Heart right ventricle (tissue), 16 donors: ENCODE data around the gene KIF26B. TPM values are rescaled to one million over a fixed set of nuclear protein-coding genes. Genes with fewer than 3 reads are reported as not detected.

ENCODE experiments used
- ATAC-seq, 8 donors: fragments of 200-7000 bp; cut with Tn5 transposase; one replicate each; pipeline ENCODE4 v1.9.1; 2020; ENCODE audit warnings: mild to moderate bottlenecking in 8 of 8, moderate library complexity in 8 of 8, moderate number of reproducible peaks in 1 of 8
- DNase-seq, 2 donors: peaks; one replicate each; pipeline ENCODE4 v3.0.0-alpha.2; 2020
- H3K27ac ChIP-seq, 10 donors: fragments of 200-600 bp; sonication (generic) in 2 of 10; one replicate each; pipeline versions ENCODE4 v1.5.0 to v1.8.0; 2020 to 2022; ENCODE audit warnings: mild to moderate bottlenecking in 3 of 10
- H3K27me3 ChIP-seq, 7 donors: fragments of 200-600 bp; one replicate each; pipeline ENCODE4 v1.8.0; 2021 to 2022; ENCODE audit warnings: mild to moderate bottlenecking in 2 of 7
- H3K36me3 ChIP-seq, 9 donors: fragments of 200-600 bp; sonication (generic) in 1 of 9; one replicate each; pipeline versions ENCODE4 v1.5.0 to v1.8.0; 2020 to 2022; ENCODE audit warnings: mild to moderate bottlenecking in 2 of 9
- H3K4me1 ChIP-seq, 9 donors: fragments of 200-600 bp; sonication (generic) in 1 of 9; one replicate each; pipeline versions ENCODE4 v1.5.0 to v1.8.0; 2020 to 2022; ENCODE audit warnings: mild to moderate bottlenecking in 4 of 9
- H3K4me3 ChIP-seq, 10 donors: fragments of 200-600 bp; sonication (generic) in 2 of 10; one replicate each; pipeline versions ENCODE4 v1.5.0 to v1.8.0; 2020 to 2022; ENCODE audit warnings: mild to moderate bottlenecking in 7 of 10, moderate library complexity in 2 of 10
- H3K9me3 ChIP-seq, 11 donors: fragments of 200-600 bp in 10 of 11; sonication (generic) in 2 of 11; one replicate each; pipeline versions ENCODE4 v1.5.0 to v1.8.0; 2013 to 2022; ENCODE audit warnings: mild to moderate bottlenecking in 2 of 11, control low read depth in 1 of 11, moderate library complexity in 1 of 11
- WGBS, 2 donors: extraction: QIAGEN DNeasy Blood & Tissue Kit; methylation state at CpG; one replicate each; pipeline ENCODE4 v1.1.7; 2013; ENCODE audit warnings: inconsistent platforms in 1 of 2; 5-methylcytosine and 5-hydroxymethylcytosine counted together
- intact Hi-C, 10 donors: fragments of 100-400 bp; cut with DNase I; formaldehyde crosslinking; loops; one replicate each; pipeline versions ENCODE4 v1.11.1 to v1.14.2; 2022
- polyA plus RNA-seq, 2 donors: library from polyadenylated mRNA; stranded (reverse); fragments of 200-250 nt; gene quantifications; one replicate each; pipeline ENCODE4 v1.2.3, GENCODE V29; 2013
- total RNA-seq, 10 donors: library from RNA; stranded (reverse); fragmentation: NEBNext Ultra II Directional in 3 of 10; extraction: Animal tissue kit (Norgen Biotek cat#: 25700) in 3 of 10; gene quantifications; one replicate each; pipeline versions ENCODE4 v1.2.1 to v1.2.4, GENCODE V29; 2021 to 2023
- TF ChIP-seq, protein P1 (sequence below), 9 donors: fragments of 200-600 bp; sonication (generic) in 2 of 9; IDR thresholded peaks; one replicate each; pipeline versions ENCODE4 v1.5.0 to v1.8.0; 2021 to 2022; ENCODE audit warnings: antibody characterized with exemption in 9 of 9, mild to moderate bottlenecking in 5 of 9, moderate library complexity in 1 of 9
- donor health status: Arrhythmogenic right ventricular cardiomyopathy.
- donor health status: ischemic (EF 13 %, LVEDD 7.1; RV severe dilation, severe dysfunction).
- donor health status: healthy with polysubstance abuse.
- donor health status: DM: no; HTN: yes; CAD: no.
- donor health status: DM: no; HTN: no; CAD: no.
- donor health status: ischemic (EF 25% LVEDD 6.9; RV normal size, moderate dysfunction).
- donor health status: ischemic (EF 25% LVEDD 5.7; RV mildly dilated, moderate dysfunction).
- donor health status: healthy.
- donor health status: DM: yes; HTN: yes; CAD: no.
- donor health status: Ischemic cardiomyopathy.
- donor health status: ischemic (EF 35%, LVEDD 5.7; RV mildly dilated, moderate dysfunction).
- donor health status: nonischemic (EF 11% LVEDD 7.7; RV severe dilation, severe dysfunction).
- donor health status: DM: yes; HTN: yes; CAD: no.
- donor health status: PGD.
- donor health status: ischemic (EF 29% LVEDD 5.4; RV normal size, mild dysfunction).
- donor health status: nonischemic (EF 23%, LVEDD 6.1; RV moderate dilation, normal function).

Gene KIF26B
- total and polyA plus RNA-seq, 12 donors = 0.66 to 8.8 (median 2.8) TPM

DNA sequence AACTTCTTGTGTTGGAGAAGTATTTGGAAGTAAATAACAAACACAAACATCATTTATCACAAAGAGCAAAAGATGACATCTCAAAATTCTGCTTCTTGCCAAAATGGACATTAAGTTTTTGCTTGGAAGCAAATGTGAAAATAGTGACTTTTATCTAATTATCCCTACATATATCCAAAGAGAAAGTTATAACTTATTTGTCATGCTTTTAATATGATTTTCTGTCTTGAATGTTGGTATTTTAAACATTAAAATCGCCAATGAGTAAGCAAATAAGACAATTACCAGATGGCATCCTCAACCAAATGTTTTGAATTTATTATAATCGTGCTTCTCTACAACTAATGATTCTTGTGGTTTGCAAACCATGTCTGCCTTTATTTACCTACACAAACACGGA is 594.3 kb downstream of the KIF26B start:
- TF ChIP-seq, protein P1, sequence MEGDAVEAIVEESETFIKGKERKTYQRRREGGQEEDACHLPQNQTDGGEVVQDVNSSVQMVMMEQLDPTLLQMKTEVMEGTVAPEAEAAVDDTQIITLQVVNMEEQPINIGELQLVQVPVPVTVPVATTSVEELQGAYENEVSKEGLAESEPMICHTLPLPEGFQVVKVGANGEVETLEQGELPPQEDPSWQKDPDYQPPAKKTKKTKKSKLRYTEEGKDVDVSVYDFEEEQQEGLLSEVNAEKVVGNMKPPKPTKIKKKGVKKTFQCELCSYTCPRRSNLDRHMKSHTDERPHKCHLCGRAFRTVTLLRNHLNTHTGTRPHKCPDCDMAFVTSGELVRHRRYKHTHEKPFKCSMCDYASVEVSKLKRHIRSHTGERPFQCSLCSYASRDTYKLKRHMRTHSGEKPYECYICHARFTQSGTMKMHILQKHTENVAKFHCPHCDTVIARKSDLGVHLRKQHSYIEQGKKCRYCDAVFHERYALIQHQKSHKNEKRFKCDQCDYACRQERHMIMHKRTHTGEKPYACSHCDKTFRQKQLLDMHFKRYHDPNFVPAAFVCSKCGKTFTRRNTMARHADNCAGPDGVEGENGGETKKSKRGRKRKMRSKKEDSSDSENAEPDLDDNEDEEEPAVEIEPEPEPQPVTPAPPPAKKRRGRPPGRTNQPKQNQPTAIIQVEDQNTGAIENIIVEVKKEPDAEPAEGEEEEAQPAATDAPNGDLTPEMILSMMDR (IDR thresholded peaks at IDR 0.05) = no peak
- Histone ChIP-seq H3K27me3 (no peaks in the 10 kb centered on the region), H3K36me3 (peaks cover 0 to 22% (median 0%) of the 10 kb centered on the region in 9 donors), H3K4me3 (no peak overlapping the region), H3K4me1 (no peaks in the 10 kb centered on the region), H3K27ac (no peak overlapping the region), H3K9me3 (peaks cover 0 to 37% (median 0%) of the 10 kb centered on the region in 11 donors)
- ATAC-seq (no peak), DNase-seq (no peak)
- intact Hi-C loops = no loop called here
- 92 to 97% methylated on average over 3 of the region's 3 CpGs for WGBS, 2 donors

DNA sequence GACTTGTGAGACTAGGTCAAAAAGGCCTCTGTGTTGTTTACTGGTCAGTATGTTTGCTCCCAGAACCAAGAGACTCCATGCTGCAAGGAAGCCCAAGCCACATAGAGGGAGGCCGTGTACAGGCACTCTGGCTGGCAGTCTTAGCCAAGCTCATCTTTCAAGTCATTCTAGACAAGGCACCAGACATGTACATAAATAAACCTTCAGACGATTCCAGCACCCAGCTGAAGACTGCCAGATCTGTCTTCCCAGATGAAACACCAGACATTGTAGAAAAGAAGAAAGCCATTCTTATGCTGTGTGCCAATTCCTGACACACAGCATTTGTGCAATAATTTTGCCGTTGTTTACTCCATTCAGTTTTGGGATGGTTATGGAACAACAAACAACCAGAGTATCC is 595.5 kb downstream of the KIF26B start:
- Histone ChIP-seq H3K9me3 (peaks cover 0 to 43% (median 5%) of the 10 kb centered on the region in 11 donors), H3K4me1 (no peaks in the 10 kb centered on the region), H3K4me3 (no peak overlapping the region), H3K27ac (no peak overlapping the region), H3K36me3 (peaks cover 0 to 22% (median 0%) of the 10 kb centered on the region in 9 donors), H3K27me3 (no peaks in the 10 kb centered on the region)
- DNase-seq = no peak
- intact Hi-C loops = no loop called here
- no peak for ATAC-seq
- TF ChIP-seq, protein P1 (IDR thresholded peaks at IDR 0.05) = no peak
- 82 to 89% methylated on average over 3 of the region's 3 CpGs for WGBS, 2 donors

DNA sequence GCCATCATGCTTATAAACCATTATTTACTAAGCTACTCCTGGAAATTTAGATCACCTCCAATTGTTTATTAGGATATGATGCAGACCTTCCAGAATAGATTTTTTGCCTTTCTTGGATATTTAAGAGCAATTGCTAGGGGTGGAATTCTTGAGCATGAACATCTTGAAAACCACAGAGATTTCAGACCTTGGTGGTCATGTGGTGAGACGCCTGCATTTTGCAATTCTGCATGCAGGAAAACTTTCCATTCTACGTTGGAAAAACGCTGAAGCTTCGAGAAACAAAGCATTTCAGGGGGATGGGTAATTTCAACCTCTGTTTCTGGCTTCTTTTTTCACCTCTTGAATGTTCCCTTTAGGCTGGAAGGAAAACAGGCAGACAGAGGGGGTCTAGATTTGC is 596.3 kb downstream of the KIF26B start:
- peaks cover 0 to 51% (median 7%) of the 10 kb centered on the region in 11 donors for H3K9me3 ChIP-seq
- 75 to 83% methylated on average over 4 of the region's 4 CpGs for WGBS, 2 donors
- TF ChIP-seq, protein P1 (IDR thresholded peaks at IDR 0.05) = no peak
- DNase-seq (no peak), ATAC-seq (no peak)
- H3K27ac ChIP-seq = no peak overlapping the region
- peaks cover 0 to 22% (median 0%) of the 10 kb centered on the region in 9 donors for H3K36me3 ChIP-seq
- intact Hi-C loops = no loop called here
- H3K27me3 ChIP-seq = no peaks in the 10 kb centered on the region
- no peaks in the 10 kb centered on the region for H3K4me1 ChIP-seq
- H3K4me3 ChIP-seq = no peak overlapping the region

DNA sequence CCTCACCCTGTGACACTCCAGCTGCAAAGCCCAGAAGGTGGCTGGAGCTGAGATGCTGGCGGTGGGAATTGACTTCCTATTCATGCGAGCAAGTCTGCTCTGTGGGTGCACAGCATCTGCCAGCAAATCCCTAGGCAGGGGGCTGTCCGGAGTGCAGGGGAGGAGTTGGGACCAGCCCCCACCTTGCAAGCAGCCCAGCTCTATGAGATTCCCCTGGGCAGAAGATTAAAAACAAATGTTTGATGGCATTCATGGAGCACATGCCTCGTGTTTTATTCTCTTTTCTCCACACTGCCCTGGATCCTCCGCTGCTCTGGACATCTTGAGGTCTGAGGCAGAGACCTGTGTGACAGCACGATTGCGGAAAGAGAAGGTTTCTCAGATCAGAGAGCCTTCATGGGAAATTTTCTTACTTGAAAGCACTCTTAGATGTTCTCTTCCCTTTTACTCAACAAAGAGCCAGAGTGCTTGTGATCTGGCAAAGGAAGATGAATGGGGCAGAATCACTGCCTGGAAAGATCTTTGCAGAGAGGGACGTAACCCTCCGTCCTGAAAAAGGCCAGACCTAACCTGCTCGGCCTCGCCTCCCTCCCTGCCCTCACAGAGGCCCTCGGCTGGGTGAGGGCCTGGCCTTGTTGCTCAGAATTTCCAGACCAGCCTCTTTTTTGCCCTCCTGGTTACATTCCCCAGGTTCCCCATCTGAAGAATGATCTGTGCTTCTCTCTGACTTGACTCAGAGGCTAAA is 597.1 kb downstream of the KIF26B start:
- intact Hi-C loops = no loop called here
- H3K27me3 ChIP-seq = no peaks in the 10 kb centered on the region
- 88 to 90% methylated on average over 12 of the region's 12 CpGs for WGBS, 2 donors
- H3K36me3 ChIP-seq = peaks cover 0 to 22% (median 0%) of the 10 kb centered on the region in 9 donors
- no peak overlapping the region for H3K27ac ChIP-seq
- ATAC-seq (no peak), DNase-seq (no peak)
- no peaks in the 10 kb centered on the region for H3K4me1 ChIP-seq
- peaks cover 0 to 51% (median 6%) of the 10 kb centered on the region in 11 donors for H3K9me3 ChIP-seq
- TF ChIP-seq, protein P1 (IDR thresholded peaks at IDR 0.05) = no peak
- H3K4me3 ChIP-seq = no peak overlapping the region
